NCI-H510A (cell line): ENCODE measurements around the gene RILPL2.
A peak's percentile ranks its signal among the peaks of the same experiment; 100 is the strongest.
"Not testable (repeated sequence)": the region's sequence is repeated elsewhere in the genome, so short reads cannot be mapped to it uniquely, and the experiment has no call there.

Experiments
- DNase-seq: peaks from one replicate; lab custom pipeline; 2025; lab: John Stamatoyannopoulos, UW

The RILPL2 gene

GRCh38 chr12:123401753-123402683 is 34.5 kb downstream of the RILPL2 start:
- no peak for DNase-seq

GRCh38 chr12:123399255-123399617 is 37.2 kb downstream of the RILPL2 start:
- no peak for DNase-seq

- no peak for DNase-seq
Measured at GRCh38 chr12:123398550-123399254, 37.8 kb downstream of the RILPL2 start.

- no peak for DNase-seq
Measured at GRCh38 chr12:123398177-123398549, 38.3 kb downstream of the RILPL2 start.

GRCh38 chr12:123397400-123397799 is 39.1 kb downstream of the RILPL2 start:
- DNase-seq = no peak

- no peak for DNase-seq
Measured at GRCh38 chr12:123396954-123397353, 39.5 kb downstream of the RILPL2 start.

GRCh38 chr12:123396543-123396942 is 39.9 kb downstream of the RILPL2 start:
- DNase-seq = no peak

- no peak for DNase-seq
Measured at GRCh38 chr12:123395236-123395635, 41.2 kb downstream of the RILPL2 start.

- DNase-seq = no peak
Measured at GRCh38 chr12:123393747-123394146, 42.7 kb downstream of the RILPL2 start.

GRCh38 chr12:123391546-123392343 is 44.7 kb downstream of the RILPL2 start:
- DNase-seq = no peak

GRCh38 chr12:123390498-123391426 is 45.7 kb downstream of the RILPL2 start:
- DNase-seq = no peak

GRCh38 chr12:123389560-123390351 is 46.7 kb downstream of the RILPL2 start:
- peak; percentile 34 for DNase-seq

GRCh38 chr12:123388951-123389559 is 47.4 kb downstream of the RILPL2 start:
- no peak for DNase-seq

GRCh38 chr12:123388177-123388950 is 48.1 kb downstream of the RILPL2 start:
- peak; percentile 42 for DNase-seq

- no peak for DNase-seq
Measured at GRCh38 chr12:123387508-123388176, 48.8 kb downstream of the RILPL2 start.

- DNase-seq = not testable (repeated sequence)
Measured at GRCh38 chr12:123385536-123385935, 50.9 kb downstream of the RILPL2 start.

GRCh38 chr12:123384994-123385376 is 51.5 kb downstream of the RILPL2 start:
- DNase-seq = no peak

- no peak for DNase-seq
Measured at GRCh38 chr12:123384318-123384993, 52.0 kb downstream of the RILPL2 start.
